ENCODE data around the gene CHN1.

The CHN1 gene

GRCh38 chr2:174924061-174924693 is 81.0 kb downstream of the CHN1 start:
- no peak for TF ChIP-seq ZFX (IDR thresholded peaks at IDR 0.05; ENCODE audit: borderline replicate concordance)
- TF ChIP-seq CTCF (IDR thresholded peaks at IDR 0.05): no peak
- H3K27ac ChIP-seq: no peak overlapping the region

DNA sequence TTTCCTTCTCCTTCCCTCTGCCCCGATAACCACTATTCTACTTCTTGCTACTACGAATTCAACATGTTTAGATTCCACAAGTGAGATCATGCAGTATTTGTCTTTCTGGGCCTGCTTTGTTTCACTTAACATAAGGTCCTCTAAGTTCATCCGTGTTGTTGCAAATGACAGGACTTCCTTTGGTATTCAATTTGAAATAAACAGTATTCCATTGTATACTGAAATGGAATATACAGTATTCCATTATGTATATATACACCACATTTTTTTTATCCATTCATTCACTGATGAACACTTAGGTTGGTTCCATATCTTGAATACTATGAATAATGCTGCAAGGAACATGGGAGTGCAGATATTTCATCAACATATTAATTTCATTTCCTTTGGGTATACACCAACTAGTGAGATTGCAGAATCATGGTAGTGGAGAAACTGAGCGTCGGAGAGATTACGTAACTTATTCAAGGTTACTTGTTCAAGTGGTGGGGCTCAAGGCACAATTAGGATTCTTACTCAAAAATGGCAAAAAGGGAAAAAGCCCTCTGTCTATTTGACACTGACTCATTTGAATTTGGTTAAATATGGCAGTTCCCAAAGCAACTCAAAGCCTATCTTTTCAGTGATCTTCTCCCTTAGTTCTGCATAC is 85.1 kb downstream of the CHN1 start:
- H3K27ac ChIP-seq: no peak overlapping the region

GRCh38 chr2:174918886-174919526 is 86.2 kb downstream of the CHN1 start:
- H3K27ac ChIP-seq: no peak overlapping the region
- TF ChIP-seq CTCF (IDR thresholded peaks at IDR 0.05) (no peak), ZFX (IDR thresholded peaks at IDR 0.05; ENCODE audit: borderline replicate concordance) (no peak)

More for the DNA sequence above, 85.1 kb downstream of the CHN1 start:
- no peak for TF ChIP-seq ZFX (IDR thresholded peaks at IDR 0.05; ENCODE audit: borderline replicate concordance)
- no peak for TF ChIP-seq CTCF (IDR thresholded peaks at IDR 0.05)

DNA sequence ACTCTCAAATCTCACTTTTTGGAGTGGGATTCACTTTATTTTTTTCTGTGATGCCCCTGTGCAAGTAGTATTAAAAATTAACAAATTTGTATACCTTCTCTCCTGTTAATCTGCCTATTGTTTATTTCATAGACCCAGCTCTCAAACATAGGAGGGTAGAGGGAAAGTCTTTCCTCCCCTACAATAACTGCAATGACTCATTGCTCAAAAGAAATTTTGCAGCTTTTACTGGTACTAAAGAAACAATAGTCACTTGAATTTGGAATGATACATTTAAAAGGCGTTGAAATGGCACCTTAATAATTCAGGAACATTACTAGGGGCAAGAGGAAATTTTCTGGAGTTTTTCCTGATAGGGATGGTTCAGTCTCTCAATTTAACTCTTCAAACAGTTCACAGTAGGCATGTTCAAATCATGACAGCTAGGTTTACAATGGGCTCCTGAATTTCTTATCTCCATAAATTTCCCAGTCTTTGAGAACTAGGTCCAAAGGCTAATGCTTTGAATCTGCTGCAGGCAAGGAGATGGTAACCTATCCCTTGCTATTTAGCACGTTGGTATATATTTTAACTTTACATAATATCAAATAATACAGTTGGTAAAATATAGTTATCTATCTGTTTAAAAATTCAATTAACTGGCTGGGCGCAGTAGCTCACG is 88.8 kb downstream of the CHN1 start:
- no peak overlapping the region for H3K27ac ChIP-seq
- no peak for TF ChIP-seq CTCF (IDR thresholded peaks at IDR 0.05)
- TF ChIP-seq ZFX (IDR thresholded peaks at IDR 0.05; ENCODE audit: borderline replicate concordance): no peak

- TF ChIP-seq ZFX (IDR thresholded peaks at IDR 0.05; ENCODE audit: borderline replicate concordance) (no peak), CTCF (IDR thresholded peaks at IDR 0.05) (no peak)
These were observed 90.1 kb downstream of the CHN1 start for GRCh38 chr2:174914853-174915760.

GRCh38 chr2:174908284-174908683 is 96.9 kb downstream of the CHN1 start:
- TF ChIP-seq CTCF (IDR thresholded peaks at IDR 0.05): no peak
- H3K27ac ChIP-seq: no peak overlapping the region

More at GRCh38 chr2:174914853-174915760, 90.1 kb downstream of the CHN1 start:
- H3K27ac ChIP-seq: no peak overlapping the region

Measured in 22Rv1 (cell line).